Fibroblast of upper back skin (primary cell): ENCODE data around the gene PDE11A.

Experiments used
- DNase-seq: peaks from one replicate; pipeline ENCODE4 v3.0.0-alpha.2; 2013

The PDE11A gene

GRCh38 chr2:177592397-177592796, 480.2 kb downstream of the PDE11A start:
- DNase-seq: no peak

- no peak for DNase-seq
Observed at GRCh38 chr2:177589186-177589585, 483.4 kb downstream of the PDE11A start.

GRCh38 chr2:177588671-177589070, 483.9 kb downstream of the PDE11A start:
- no peak for DNase-seq

DNA sequence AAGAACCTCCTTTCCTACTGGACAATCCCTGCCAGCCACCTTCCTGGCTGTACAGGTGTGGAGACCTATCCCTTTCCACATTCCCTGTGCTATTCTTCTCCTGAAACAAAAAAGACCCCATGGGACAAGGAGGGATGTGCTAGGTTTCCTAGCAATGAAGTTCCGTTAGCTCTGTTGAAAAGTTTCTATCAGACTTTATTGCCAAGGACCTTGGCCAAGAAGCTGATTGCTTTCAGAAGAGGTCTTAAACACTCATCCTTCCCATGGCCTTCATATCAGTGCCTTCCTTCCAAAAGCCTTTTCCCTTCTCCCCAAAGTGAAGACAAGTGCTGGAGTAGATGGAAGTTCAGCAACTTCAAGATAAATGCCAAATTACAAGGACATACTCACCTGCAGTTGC, 485.2 kb downstream of the PDE11A start:
- DNase-seq: no peak

GRCh38 chr2:177586154-177586553, 486.4 kb downstream of the PDE11A start:
- no peak for DNase-seq

- DNase-seq: no peak
Observed at GRCh38 chr2:177585234-177585863, 487.2 kb downstream of the PDE11A start.

DNA sequence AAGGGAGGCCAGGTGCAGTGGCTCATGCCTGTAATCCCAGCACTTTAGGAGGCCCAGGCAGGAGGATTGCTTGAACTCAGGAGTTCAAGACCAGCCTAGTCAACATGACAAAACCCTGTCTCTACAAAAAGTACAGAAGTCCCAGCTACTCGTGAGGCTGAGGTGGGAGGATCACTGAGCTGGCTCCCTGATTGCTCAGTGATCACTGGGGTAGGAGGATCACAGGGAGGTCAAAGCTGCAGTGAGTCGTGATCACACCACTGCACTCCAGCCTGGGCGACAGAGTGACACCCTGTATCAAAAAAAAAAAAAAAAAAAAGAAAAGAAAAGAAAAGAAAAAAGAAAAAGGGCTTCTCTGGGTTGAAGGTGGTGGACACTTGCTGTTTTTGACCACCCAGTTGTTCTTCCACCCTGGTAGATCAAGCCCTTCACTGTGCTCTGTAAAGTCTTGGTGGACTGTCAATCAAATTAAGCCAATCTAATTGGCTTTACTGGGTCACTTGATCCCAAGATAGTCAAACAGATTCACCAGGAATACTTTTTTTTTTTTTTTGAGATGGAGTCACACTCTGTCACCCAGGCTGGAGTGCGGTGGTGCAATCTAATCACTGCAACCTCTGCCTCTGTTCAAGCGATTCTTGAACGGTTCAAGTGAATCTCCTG, 488.4 kb downstream of the PDE11A start:
- no peak for DNase-seq

DNA sequence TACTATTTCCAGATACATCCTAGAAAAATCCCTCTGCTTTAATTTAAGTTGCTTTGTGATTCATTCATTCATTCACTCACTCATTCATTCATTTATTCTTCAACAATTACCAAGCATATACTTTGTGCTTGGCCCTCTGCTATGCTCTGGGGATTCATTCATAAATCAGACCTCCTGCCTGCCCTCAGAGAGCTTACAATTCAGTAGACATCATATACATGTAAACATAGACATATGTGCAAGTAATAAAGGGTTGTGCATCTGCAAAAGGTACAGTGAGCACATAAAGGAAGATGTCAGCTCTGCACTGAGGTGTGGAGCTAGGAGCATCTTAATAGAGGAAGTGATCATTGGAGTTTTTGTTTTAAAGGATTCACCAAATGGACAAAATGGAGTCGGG, 490.6 kb downstream of the PDE11A start:
- DNase-seq: no peak

DNA sequence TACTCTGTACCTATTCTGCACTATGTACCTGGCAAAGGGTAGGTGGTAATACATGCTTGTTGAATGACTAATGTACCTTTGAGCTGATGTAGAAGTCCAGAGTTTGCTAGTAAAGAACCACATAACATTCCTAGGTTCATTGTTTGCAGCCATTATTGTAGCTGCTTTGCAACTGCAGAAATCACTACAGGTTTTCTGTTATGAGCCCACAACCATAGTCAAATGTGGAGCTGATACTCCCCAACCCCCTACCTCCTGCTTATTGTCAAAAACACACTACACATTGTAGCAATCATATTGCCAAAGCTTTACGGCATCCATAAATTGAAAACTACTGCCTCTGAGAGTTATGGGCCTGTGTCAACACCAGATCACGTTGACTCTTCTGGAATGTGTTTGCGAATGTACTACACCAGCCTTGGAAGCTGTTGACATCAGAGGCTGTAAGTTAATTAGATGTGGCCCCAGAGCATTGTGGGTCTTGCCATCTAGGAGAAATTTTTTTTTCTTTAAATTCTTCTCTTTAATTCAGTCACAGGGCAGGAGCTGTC, 493.0 kb downstream of the PDE11A start:
- DNase-seq: peak; percentile 50

DNA sequence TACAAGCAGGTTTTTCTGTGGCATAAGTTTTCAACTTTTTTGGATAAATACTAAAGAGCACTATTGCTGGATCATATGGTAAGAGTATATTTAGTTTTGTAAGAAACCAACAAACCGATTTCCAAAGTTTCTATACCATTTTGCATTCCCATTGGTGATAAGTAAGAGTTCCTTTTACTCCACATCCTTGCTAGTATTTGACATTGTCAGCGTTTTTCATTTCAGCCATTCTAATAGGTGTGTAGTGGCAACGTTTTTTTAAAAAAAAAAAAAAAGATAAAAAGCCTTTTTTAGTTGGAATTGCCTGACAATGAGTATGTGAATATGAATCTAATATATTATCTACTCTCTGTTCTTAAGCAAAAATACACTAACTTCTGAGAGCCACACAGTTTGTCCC, 494.1 kb downstream of the PDE11A start:
- no peak for DNase-seq

- DNase-seq: no peak
Observed at GRCh38 chr2:177577075-177577474, 495.5 kb downstream of the PDE11A start.

GRCh38 chr2:177575358-177575757, 497.2 kb downstream of the PDE11A start:
- DNase-seq: no peak

DNA sequence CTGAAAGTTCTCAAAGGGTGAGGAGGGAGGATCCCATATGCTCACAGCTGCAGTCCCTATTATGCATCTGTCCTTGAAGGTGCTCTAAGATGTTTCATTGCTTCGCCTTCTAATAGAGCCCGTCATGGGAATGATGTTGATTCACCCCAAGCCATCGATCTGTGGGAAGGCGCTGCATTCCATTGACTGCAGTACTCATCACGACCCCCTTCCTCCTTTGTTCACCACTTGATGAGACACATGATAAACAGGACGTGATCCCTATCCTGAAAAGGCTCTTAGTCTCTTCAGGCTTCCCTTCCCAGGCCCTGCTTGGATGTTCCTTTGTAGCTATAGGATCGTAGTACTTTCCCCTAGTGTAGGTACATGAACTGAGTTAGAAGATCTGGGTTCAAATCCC, 498.2 kb downstream of the PDE11A start:
- DNase-seq: no peak
